HG03457 (cell line): ENCODE measurements around the gene TUT1.
"Not testable (repeated sequence)": the region's sequence is repeated elsewhere in the genome, so short reads cannot be mapped to it uniquely, and the experiment has no call there.

Experiments used
- ATAC-seq: cut with Tn5 transposase; IDR thresholded peaks from one replicate; pipeline ENCODE4 v1.9.1; 2021; ENCODE audit warnings: moderate number of reproducible peaks; ENCODE audit not compliant: unreplicated experiment

Gene TUT1

GRCh38 chr11:62604460-62605120 lies 13.3 kb upstream of the TUT1 start:
- ATAC-seq, result no peak

- no peak for ATAC-seq
These were observed 12.5 kb upstream of the TUT1 start for GRCh38 chr11:62603776-62604299.

GRCh38 chr11:62603072-62603408 lies 11.7 kb upstream of the TUT1 start:
- no peak for ATAC-seq

GRCh38 chr11:62602141-62603071 lies 11.1 kb upstream of the TUT1 start:
- no peak for ATAC-seq

GRCh38 chr11:62601372-62602140 lies 10.2 kb upstream of the TUT1 start, which contains the start of gene MTA2:
Gene MTA2 (minus strand): TSS chr11:62601865. CDS start chr11:62601450, 415 bp downstream.
- ATAC-seq, result peak; percentile 59

- peak; percentile 8 for ATAC-seq
These were observed 9.7 kb upstream of the TUT1 start for GRCh38 chr11:62601122-62601371.

GRCh38 chr11:62600367-62601121 lies 9.2 kb upstream of the TUT1 start:
- no peak for ATAC-seq

- no peak for ATAC-seq
These were observed 8.6 kb upstream of the TUT1 start for GRCh38 chr11:62599901-62600300.

- ATAC-seq, result peak; percentile 30
These were observed 7.9 kb upstream of the TUT1 start for GRCh38 chr11:62599069-62599696.

GRCh38 chr11:62595124-62595523 lies 3.8 kb upstream of the TUT1 start:
- ATAC-seq, result no peak

GRCh38 chr11:62593434-62594044 lies 2.2 kb upstream of the TUT1 start:
- ATAC-seq, result no peak

- no peak for ATAC-seq
These were observed 1.7 kb upstream of the TUT1 start for GRCh38 chr11:62592989-62593421.

GRCh38 chr11:62592146-62592815 lies 958 bp upstream of the TUT1 start:
- no peak for ATAC-seq

- ATAC-seq, result no peak
These were observed 2.2 kb downstream of the TUT1 start for GRCh38 chr11:62588966-62589637.

- ATAC-seq, result not testable (repeated sequence)
These were observed 6.0 kb downstream of the TUT1 start for GRCh38 chr11:62585356-62585755.

- not testable (repeated sequence) for ATAC-seq
These were observed 9.6 kb downstream of the TUT1 start for GRCh38 chr11:62581735-62582134.

GRCh38 chr11:62580959-62581715 lies 10.2 kb downstream of the TUT1 start:
- no peak for ATAC-seq

GRCh38 chr11:62579252-62579651 lies 12.1 kb downstream of the TUT1 start:
- ATAC-seq, result no peak
